Epithelial cell of proximal tubule (primary cell): ENCODE data around the gene BBC3. TPM values are rescaled to one million over a fixed set of nuclear protein-coding genes. Genes with fewer than 3 reads are reported as not detected.
"Not testable (repeated sequence)": the region's sequence is repeated elsewhere in the genome, so short reads cannot be mapped to it uniquely, and the experiment has no call there.

Source experiments
- DNase-seq: peaks from one replicate; pipeline ENCODE4 v3.0.0-alpha.2; 2011; ENCODE audit warnings: low read depth
- H3K4me3 ChIP-seq: 2 replicates; pipeline ENCODE4 v1.5.1; 2011; ENCODE audit warnings: low read depth, mild to moderate bottlenecking, low read length
- total RNA-seq: library from RNA; depleted of rRNA; stranded (reverse); fragments of >200 nt; gene quantifications from 2 replicates; pipeline ENCODE4 v1.2.3, GENCODE V29; 2015
- TF ChIP-seq, protein P1 (sequence below): conservative IDR thresholded peaks from 2 replicates; pipeline ENCODE4 v1.5.1; 2012; ENCODE audit warnings: low read depth, mild to moderate bottlenecking, low read length

Gene BBC3
- total RNA-seq = 8.7 and 16.0 TPM in 2 replicates

GRCh38 chr19:47230921-47231214, at the start of gene BBC3:
Gene BBC3 (minus strand): TSS chr19:47231199. CDS start chr19:47228431, 2,768 bp downstream.
- DNase-seq = no peak
- peak within 1 kb of the TSS; percentile 94 for H3K4me3 ChIP-seq

DNA sequence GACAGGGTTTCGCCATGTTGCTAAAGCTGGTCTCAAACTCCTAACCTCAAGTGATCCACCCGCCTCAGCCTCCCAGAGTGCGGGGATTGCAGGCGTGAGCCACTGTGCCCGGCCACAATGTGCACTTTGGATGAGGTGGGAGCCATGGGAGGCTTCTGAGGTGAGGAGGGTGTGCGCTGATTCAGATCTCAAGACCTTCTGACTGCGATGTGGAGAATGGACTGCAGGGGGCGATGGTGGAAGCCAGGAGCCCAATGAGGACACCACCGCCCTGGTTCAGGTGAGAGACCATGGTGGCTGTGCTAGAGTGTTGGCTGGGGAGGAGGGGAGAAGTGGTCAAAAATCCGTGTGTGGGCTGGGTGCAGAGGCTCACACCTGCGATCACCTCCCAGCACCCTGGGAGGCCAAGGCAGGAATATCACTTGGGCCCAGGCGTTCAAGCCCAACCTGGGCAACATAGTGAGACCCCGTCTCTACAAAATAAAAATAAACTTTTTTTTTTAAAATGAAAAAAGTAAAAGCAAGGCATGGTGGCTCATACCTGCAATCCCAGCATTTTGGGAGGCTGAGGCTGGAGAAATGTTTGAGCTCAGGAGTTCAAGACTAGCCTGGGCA, 49.3 kb upstream of the BBC3 start:
- TF ChIP-seq, protein P1, sequence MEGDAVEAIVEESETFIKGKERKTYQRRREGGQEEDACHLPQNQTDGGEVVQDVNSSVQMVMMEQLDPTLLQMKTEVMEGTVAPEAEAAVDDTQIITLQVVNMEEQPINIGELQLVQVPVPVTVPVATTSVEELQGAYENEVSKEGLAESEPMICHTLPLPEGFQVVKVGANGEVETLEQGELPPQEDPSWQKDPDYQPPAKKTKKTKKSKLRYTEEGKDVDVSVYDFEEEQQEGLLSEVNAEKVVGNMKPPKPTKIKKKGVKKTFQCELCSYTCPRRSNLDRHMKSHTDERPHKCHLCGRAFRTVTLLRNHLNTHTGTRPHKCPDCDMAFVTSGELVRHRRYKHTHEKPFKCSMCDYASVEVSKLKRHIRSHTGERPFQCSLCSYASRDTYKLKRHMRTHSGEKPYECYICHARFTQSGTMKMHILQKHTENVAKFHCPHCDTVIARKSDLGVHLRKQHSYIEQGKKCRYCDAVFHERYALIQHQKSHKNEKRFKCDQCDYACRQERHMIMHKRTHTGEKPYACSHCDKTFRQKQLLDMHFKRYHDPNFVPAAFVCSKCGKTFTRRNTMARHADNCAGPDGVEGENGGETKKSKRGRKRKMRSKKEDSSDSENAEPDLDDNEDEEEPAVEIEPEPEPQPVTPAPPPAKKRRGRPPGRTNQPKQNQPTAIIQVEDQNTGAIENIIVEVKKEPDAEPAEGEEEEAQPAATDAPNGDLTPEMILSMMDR = peak; percentile 59

More at GRCh38 chr19:47230921-47231214, at the start of gene BBC3:
- TF ChIP-seq, protein P1 = no peak

GRCh38 chr19:47276513-47276912, 45.5 kb upstream of the BBC3 start:
- not testable (repeated sequence) for DNase-seq, H3K4me3 ChIP-seq

More for the DNA sequence above, 49.3 kb upstream of the BBC3 start:
- H3K4me3 ChIP-seq = no peak overlapping the region
- DNase-seq = no peak

DNA sequence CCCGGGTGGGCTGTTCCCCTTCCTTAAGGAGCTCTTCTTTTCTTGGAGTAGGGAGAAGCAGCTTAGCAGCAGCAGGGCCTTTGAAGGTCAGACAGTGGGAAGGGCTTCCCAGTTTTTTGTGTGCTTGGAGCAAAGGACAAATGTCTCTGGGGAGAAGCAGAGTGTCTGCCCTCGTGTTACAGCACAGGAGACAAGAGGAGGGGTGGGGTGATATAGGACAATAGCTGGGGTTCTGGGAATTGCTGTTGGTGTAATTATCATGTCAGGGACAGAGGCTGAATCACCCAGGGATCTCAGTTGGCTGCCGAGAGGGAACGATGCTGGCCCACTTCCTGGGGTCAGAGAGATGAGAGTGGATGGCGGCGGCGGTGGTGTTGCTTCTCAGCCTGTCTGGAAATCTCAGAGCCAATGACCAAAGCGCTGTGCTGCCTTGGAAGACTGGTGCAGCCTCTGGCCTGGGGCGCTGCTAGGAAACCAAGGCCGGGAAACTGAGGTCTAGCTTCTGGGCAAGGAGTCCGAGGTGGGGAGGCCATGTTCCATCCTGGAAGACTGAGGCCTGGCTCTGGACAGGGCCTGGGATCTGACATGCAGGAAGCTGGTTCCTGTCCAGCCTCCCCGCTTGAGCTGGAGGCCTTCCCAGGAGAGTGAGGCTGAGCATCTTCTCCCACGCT, 44.9 kb upstream of the BBC3 start:
- TF ChIP-seq, protein P1 = no peak
- no peak for DNase-seq
- no peak overlapping the region for H3K4me3 ChIP-seq

DNA sequence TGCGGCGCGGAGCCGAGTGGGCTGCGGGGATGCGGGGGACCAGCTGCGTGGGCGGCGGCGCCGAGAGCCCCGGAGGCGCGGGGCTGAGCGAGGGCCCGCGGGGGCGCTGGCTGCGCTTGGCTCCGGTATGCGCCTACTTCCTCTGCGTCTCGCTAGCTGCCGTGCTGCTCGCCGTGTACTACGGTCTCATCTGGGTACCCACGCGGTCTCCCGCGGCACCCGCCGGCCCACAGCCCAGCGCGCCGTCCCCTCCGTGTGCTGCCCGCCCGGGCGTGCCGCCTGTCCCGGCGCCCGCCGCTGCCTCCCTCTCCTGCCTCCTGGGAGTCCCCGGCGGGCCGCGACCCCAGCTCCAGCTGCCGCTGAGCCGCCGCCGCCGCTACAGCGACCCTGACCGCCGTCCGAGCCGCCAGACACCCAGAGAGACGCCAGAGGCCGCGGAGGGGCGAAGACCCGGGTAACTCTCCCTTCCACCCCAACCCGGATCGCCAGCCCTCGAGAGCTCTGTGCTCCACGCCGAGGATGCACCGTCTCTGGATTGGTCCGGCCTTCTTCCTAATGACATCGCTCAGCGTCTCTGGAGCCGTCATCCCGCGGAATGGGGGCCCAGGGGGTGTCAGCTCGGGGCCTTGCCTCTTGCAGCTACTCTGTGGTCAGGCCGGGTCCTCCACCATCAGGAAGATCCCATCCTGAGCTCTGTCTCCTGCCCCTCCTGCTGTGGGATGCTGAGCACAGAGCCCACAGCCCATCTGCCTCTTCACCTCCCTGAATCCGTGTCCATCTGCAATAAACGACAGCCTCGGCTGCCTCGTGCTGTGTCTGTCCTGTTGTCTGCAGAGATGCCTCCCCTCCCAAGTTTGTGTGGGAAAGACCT, 44.1 kb upstream of the BBC3 start:
- peak overlapping the region; percentile 37 for H3K4me3 ChIP-seq
- TF ChIP-seq, protein P1 = no peak
- no peak for DNase-seq

- no peak for DNase-seq
- TF ChIP-seq, protein P1 = no peak
Measured at GRCh38 chr19:47274071-47274890, 43.3 kb upstream of the BBC3 start, which contains the start of gene INAFM1. Gene INAFM1 (plus strand): TSS chr19:47274885. CDS start chr19:47274920, 35 bp downstream.

More at GRCh38 chr19:47274071-47274890, 43.3 kb upstream of the BBC3 start, which contains the start of gene INAFM1:
- H3K4me3 ChIP-seq = peak within 1 kb of the TSS; percentile 89
